Cerebellar nuclear complex (tissue), 1 donor: ENCODE data around the gene DDRGK1.
"Not testable (repeated sequence)": the region's sequence is repeated elsewhere in the genome, so short reads cannot be mapped to it uniquely, and the experiment has no call there.

Experiments
- DNase-seq, 2 experiments: peaks; one replicate each; lab custom pipeline; 2025; lab: John Stamatoyannopoulos, UW

The DDRGK1 gene

DNA sequence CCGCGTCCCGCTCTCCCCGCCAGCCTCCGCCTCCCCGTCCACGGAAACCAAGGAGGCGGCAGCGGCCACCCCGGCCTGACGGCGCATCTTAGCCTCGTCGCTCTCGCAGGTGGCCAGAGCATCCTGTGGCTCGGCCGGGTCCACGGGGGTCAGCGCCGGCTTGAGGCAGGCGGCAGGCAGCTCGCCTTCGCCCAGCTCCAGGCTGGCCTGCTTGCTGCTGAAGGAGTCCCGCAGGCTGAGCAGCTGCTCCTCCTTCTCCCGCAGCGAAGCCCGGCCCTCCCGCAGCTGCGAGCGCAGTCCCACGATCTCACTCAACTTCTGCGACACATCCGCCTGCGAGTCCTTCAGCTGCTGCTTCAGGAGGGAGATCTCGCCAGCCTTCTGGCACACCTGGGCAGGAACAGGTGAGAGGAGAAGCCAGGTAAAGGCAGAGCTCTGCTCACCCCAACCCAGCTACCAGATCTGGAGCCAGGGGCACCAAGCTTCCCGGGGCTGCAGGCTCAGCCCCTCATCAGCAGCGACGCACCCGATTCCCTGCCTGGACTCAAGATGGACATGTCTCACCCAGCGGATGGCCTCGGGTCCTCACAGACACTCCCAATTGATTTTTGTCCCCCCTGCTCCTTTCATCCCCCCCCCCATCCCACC, 39.6 kb downstream of the DDRGK1 start:
- no peak for DNase-seq

DNA sequence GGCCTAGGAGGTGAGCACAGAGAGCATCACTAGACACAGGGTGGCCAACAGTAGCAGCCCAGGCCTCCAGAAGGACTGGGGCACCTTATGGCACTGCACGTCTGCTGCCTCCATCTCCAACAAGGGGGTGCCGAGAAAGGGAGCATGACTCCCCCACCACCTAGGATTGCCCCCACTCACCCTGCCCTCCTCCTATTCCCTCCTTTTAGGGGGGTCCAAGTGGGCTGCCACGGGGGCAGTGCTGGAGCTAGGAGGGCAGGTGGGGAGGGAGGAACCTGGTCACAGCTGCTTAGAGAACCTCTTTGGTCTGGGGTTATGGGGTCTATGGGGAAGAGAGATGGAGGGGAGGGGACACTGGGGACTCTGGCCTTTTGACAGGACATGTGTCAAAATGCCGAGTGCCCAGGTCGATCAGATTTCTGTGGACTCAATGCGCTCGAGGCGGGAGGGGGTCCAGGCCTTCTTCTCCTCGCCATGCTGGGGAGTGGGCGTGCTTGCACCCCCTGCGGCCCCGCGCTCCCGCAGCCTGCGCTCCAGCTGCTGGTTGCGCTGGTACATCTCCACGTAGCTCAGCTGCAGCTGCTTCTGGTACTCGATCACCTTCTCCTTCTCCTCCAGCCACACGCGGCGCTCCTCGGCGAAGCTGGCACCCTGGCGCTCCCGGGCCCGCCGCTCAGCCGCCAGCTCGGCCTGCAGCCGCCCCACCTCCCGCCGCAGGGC, 40.3 kb downstream of the DDRGK1 start:
- no peak for DNase-seq

- peak; percentile 97 for DNase-seq
Measured at GRCh38 chr20:3163099-3164042, 41.1 kb downstream of the DDRGK1 start.

DNA sequence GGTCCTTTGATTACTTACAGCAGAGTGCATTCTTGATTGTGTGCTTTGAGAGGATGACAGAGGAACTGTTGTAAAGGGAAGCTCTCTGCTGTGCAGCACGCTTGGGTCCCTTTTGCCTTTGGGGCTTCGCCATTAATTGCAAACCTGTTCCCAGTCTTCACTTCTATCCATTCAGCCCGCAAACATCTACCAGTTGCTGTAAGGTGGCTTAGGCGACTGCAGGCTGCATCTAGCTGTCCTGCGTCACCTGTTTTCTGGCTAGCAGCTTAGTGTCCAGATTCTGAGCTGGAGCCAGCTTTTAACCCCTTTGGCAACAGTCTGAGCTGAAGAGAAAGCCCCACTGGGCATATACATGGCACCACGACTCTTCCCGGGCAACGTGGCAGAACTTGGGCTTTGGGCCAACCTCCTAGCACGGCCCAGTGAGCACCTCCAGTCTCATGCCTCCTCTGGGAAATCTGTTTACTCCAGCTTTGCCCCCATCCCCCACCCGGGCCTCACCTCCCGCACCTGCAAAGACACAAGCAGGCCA, 42.3 kb downstream of the DDRGK1 start:
- DNase-seq = peak; percentile 30 to 67

DNA sequence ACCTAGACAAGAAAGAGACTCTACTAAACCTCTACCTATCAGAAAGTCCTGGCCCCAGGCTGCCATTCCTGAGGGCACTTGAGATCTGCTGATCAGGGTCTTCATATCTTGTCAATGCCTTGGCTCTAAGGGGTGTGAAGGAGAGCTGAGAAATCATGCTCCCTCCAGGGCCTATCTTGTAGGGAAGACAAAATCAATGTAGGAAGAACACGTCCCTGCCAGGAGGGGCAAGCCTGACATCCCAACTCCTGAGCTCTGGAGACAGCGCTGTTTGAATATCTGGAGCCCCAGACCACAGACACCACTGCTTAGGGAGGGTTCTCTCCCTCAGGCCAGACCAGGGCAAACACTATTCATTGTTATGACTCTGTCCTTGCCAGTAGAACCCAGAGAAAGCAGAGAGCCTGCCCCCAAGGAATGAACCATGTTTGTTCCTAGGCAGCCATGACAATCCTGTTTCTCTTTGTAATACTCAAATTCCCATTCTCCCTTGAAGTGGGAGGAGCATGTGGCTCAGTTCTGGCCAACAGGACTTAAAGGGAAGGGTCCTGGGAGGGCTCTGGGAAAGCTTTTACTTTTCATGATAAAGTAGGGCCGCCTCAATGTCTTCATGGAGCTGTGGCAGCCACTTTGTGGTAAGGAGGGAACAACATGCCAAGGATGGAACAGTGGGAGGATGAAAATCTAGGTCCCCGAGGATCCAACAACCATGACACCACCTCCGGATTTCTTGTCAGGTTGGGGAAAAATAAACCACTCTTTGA, 43.0 kb downstream of the DDRGK1 start:
- no peak for DNase-seq

DNA sequence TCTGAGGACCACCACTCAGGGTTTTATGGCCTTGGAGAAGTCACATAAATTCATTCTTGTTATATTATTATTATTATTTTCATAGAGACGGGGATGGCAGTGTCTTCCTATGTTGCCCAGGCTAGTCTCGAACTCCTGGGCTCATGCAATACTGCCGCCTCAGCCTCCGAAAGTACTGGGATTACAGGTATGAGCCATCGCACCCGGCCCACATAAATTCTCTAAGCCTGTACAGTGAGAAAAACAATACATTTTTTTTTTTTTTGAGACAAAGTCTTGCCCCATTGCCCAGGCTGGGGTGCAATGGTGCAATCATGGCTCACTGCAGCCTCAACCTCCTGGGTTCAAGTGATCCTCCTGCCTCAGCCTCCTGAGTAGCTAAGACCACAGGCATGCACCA, 44.1 kb downstream of the DDRGK1 start:
- no peak for DNase-seq

DNA sequence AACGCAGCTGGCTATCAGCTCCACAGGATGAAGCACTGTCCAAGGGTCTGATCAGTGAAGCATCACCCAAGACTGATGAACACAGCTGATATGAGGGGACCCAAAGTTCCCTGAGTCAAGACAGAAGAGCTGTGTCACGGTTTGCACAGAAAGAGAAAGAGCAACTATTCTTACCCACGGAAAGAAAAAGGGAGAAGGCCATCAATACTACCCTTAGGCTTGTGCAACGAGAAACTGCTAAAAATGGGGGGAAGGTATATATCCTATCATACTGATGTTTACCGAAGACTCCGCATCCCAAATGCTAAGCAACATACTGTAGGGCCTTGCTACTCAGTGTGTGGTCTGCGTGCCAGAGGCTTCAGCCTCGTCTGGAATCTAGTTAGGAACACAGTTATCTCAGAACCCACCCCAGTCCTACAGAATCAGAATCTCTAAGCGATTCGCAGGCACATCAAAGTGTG, 45.5 kb downstream of the DDRGK1 start:
- DNase-seq = no peak

DNA sequence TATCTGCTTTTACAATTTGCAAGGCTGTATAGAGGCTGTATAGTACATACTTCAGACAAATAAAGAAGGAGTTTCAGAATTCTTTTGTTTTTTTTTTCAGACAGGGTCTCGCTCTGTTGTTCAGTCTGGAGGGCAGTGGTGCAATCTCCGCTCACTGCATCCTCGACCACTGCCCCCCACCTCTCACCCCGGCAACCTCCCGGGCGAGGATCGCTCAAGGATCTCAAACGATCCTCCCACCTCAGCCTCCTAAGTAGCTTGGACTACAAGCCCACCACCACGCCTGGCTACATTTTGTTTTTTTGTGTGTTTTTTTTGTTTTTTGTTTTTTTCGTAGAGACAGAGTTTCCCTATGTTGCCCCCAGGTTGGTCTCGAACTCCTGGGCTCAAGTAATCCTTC, 46.7 kb downstream of the DDRGK1 start:
- no peak for DNase-seq

- DNase-seq = no peak
Measured at GRCh38 chr20:3156811-3157619, 47.5 kb downstream of the DDRGK1 start.

GRCh38 chr20:3152057-3152644, 52.3 kb downstream of the DDRGK1 start:
- not testable (repeated sequence) for DNase-seq

DNA sequence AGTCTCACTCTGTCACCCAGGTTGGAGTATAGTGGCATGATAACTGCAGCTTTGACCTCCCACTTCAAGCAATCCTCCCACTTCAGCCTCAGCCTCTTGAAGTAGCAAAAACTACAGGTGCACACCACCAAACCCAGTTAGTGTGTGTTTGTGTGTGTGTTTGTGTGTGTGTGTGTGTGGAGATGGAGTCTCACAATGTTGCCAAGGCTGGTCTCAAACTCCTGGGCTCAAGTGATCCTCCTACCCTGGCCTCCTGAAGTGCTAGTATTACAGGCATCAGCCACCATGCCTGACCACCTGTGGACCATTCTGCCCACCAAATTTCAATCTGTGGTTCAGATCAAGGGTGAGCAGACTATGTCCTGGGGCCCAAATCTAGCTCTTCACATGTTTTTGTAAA, 53.6 kb downstream of the DDRGK1 start:
- no peak for DNase-seq

DNA sequence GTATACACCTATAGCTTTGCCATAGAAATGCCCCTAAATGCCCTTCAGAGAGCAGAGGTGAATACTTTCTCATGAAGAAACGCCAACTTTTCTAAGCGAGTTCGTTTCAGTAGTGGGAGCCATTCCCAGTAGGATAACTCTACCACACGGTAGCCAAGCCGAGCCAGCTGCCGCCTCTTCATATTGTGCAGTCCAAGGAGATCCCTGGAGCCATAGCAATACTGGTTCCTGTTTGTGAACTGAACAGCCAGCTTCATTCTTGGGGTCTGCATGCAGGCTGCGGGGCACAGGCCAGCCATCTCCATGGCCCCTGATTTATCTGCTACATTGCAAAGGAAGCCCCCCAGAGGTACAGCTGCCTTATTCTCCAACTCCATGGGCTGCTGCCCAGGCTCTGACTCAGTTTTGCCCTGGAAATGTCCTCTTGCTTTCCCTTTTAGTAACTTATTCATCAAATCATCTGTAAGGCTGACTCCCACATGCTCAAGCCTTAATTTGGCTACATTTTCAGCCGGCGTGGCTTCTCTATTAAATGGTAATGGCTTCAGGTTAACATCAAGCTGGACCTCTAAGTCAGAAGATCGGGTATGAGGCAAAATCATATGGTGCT, 57.6 kb downstream of the DDRGK1 start:
- no peak for DNase-seq

DNA sequence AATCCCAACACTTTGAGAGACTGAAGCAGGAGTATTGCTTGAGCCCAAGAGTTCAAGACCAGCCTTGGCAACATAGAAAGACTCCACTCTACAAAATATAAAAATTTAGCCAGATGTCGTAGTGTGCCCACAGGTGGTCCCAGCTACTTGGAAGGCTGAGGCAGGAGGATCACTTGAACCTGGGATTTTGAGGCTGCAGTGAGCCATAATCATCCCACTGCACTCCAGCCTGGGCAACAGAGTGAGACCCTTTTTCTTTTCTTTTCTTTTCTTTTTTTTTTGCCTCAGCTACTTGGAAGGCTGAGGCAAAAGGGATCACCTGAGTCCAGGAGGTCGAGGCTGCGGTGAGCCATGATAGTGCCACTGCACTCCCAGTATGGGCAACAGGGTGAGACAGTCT, 62.7 kb downstream of the DDRGK1 start:
- DNase-seq = no peak
